MG63 (cell line): ENCODE measurements around the gene UBFD1. TPM values are rescaled to one million over a fixed set of nuclear protein-coding genes. Genes with fewer than 3 reads are reported as not detected.
"Not testable (repeated sequence)": the region's sequence is repeated elsewhere in the genome, so short reads cannot be mapped to it uniquely, and the experiment has no call there.

Source experiments
- DNase-seq: peaks from one replicate; pipeline ENCODE4 v3.0.0-alpha.2; 2020
- H3K27me3 ChIP-seq: fragments of 250-450 bp; sonication (Bioruptor Pico); 2 replicates; pipeline ENCODE4 v1.5.1; 2020; ENCODE audit warnings: mild to moderate bottlenecking, moderate library complexity
- H3K36me3 ChIP-seq: fragments of 250-450 bp; sonication (Bioruptor Pico); 2 replicates; pipeline ENCODE4 v1.5.1; 2020; ENCODE audit warnings: mild to moderate bottlenecking, moderate library complexity
- H3K4me3 ChIP-seq: fragments of 250-450 bp; sonication (Bioruptor Pico); 2 replicates; pipeline ENCODE4 v1.5.1; 2020; ENCODE audit warnings: mild to moderate bottlenecking, moderate library complexity
- H3K9me3 ChIP-seq: fragments of 250-450 bp; sonication (Bioruptor Pico); 2 replicates; pipeline ENCODE4 v1.5.1; 2020; ENCODE audit warnings: mild to moderate bottlenecking, moderate library complexity
- total RNA-seq: library from RNA; depleted of rRNA; stranded (reverse); fragments of >200 nt; shearing (Covaris generic); gene quantifications from 2 replicates; pipeline ENCODE4 v1.2.3, GENCODE V29; 2014; ENCODE audit warnings: low replicate concordance

Gene UBFD1
- total RNA-seq, 1 experiment from 2014 or later: 59.3 TPM

DNA sequence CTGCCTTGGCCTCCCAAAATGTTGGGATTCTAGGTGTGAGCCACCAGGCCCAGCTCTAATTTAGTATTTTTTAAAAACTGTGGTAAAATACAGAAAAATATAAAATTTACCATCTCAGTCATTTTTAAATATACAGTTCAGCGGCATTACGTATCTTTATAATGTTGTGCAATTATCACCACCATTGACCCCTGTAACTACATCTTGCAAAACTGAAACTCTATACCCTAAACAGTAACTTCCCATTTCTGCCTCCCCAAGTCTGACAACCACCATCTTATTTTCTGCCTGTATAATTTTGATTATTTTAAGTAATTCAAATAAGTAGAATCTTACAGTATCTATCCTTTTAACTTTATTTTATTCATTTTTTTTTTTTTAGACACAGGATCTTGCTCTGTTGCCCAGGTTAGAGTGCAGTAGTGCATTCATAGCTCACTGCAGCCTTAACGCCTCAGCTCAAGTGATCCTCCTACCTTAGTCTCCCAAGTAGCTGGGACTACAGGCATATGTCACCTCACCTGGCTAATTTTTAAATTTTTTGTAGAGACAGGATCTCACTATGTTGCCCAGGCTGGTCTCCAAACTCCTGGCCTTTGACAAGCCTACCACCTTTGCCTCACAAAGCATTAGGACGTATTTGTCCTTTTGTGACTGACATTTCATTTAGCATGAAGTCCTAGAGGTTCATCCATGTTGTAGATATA, 36.3 kb upstream of the UBFD1 start:
- Histone ChIP-seq H3K9me3 (no peaks in the 10 kb centered on the region), H3K36me3 (peaks cover 60% of the 10 kb centered on the region), H3K27me3 (no peaks in the 10 kb centered on the region), H3K4me3 (no peak overlapping the region)
- no peak for DNase-seq

DNA sequence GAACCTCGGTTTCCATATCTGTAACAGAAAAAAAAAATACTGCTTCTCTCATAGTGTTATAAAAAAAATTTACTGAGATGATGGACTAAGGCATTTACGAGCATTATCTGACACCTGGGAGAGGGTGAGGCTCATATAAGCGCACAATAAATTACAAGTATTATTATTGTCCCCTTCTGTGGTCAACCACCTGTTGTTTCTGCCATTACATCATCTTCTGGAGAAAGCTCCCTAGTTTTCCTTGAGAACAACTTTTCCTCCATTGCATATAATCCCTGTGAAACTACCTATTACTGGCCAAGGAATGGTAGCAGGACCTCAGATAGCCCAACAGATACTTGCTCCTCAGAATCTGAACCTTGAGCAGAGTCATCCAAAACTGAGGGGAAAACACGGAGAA, 35.6 kb upstream of the UBFD1 start:
- Histone ChIP-seq H3K9me3 (no peaks in the 10 kb centered on the region), H3K4me3 (no peak overlapping the region), H3K36me3 (peaks cover 64% of the 10 kb centered on the region), H3K27me3 (no peaks in the 10 kb centered on the region)
- DNase-seq: no peak

DNA sequence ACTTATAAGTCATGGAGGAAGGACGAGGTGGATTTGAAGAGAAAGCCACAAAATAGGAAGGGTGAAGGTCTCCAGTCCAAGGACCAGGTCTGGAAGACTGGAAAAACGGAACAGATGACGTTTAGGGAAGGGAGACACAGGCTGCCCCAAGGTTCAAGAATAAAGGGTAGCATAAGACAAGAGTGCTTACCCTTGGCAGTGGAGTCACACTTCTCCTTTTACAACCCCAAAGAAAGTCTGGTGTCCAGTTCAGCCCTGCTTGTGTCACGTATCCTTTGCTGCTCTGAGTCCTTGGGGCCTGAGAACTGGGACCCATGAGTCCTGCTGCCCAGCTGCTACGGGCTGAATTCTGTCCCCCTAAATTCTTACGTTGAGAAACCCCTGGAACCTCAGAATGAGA, 34.2 kb upstream of the UBFD1 start:
- H3K4me3 ChIP-seq: no peak overlapping the region
- no peak for DNase-seq
- no peaks in the 10 kb centered on the region for H3K9me3 ChIP-seq
- peaks cover 70% of the 10 kb centered on the region for H3K36me3 ChIP-seq
- H3K27me3 ChIP-seq: no peaks in the 10 kb centered on the region

DNA sequence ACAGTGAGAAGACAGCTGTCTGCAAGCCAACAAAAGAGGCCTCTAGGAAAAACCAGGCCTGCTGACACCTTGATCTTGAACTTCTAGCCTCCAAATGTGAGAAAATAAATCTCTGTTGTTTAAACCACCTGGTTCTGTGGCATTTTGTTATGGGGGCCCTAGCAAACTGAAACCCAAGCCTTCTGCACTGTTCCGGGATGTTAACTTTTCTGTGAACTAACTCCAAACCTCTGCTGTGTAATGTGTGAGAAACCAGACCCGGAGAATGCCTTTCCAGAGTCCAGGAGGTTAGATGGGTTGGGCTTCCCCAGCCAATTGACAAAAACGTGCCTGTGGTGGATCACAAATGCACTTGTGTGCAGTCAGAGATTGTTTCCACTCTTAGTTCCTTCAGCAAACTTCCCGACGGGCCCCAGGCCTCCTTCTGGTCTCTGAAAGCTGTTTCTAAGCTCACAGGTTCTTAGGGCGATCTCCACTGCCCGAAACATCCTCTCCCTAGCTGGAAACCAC, 33.6 kb upstream of the UBFD1 start:
- no peak for DNase-seq
- Histone ChIP-seq H3K27me3 (no peaks in the 10 kb centered on the region), H3K36me3 (peaks cover 72% of the 10 kb centered on the region), H3K4me3 (no peak overlapping the region), H3K9me3 (no peaks in the 10 kb centered on the region)

DNA sequence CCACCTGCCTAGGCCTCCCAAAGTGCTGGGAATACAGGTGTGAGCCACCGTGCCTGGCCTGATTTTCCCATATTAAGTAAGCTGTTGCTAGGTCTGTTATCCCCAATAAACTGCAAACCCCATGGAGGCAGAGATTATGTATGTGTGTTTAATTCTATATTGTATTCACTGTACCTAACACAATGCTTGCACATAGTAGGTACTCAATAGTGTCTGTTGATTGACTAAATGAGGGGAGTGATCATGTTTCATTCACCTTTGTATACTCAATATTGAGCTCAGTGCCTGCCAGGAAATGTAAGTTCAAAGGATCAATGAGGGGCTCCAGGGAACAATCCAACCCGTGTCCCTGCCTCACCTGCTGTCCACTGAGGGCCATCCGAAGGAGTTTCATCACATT, 32.6 kb upstream of the UBFD1 start:
- H3K27me3 ChIP-seq: no peaks in the 10 kb centered on the region
- no peak for DNase-seq
- no peaks in the 10 kb centered on the region for H3K9me3 ChIP-seq
- H3K4me3 ChIP-seq: no peak overlapping the region
- peaks cover 73% of the 10 kb centered on the region for H3K36me3 ChIP-seq

DNA sequence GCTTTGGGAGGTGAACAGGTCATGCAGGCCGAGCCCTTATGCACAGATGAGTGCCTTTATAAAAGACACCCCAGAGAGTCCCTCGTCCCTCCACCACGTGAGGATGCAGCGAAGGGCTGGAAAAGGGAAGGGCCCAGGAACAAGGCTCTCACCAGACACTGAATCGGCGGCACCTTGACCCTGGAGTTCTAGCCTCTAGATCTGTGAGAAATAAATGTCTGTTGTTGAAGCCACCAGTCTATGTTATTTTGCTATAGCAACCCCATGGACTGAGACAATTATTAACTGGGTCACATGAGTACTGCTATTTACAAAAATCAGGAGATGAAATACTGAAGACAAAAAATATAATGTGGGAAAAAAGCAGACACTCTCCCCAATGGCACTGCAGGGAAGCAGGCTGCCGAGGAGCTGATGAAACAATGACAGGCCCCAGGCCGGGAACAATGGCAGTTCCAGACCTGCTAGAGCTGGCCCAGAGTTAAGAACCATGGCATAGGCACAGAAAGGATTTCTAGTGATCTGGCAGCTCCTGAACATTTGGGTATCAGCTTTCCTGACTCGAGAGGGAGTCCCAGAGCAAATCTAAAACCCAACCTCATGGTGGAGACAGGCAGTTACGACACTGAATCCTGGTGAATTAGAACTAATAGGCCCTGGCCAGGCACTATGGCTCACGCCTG, 29.4 kb upstream of the UBFD1 start:
- Histone ChIP-seq H3K36me3 (peaks cover 76% of the 10 kb centered on the region), H3K4me3 (no peak overlapping the region)

DNA sequence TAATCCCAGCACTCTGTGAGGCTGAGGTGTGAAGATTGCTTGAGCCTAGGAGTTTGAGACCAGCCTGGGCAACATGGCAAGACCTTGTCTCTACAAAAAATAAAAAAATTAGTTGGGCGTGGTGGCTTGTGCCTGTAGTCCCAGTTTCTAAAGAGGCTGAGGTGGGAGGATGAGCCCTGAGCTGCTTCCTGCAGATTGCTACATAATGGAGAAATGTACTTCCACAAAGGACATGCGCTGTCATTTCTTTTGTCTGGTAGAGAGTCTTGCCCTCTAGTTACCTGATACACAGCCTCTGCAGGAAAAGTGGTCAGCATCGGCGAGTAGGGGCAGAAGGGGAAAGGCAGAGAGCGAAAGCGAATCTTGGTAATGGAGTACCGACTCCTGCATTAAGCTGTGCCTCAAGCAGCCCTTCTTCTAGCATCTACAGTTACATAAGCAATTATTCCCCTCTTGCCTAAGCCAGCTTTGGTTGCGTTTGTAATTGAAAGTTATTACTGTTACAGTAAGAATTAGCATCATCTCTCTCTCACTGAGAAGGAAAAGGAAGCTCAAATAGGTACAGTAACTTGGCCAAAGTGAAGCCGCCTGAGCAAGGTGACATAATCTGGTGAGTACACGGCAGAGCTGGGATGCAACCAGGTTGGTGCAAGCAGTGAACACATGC, 28.8 kb upstream of the UBFD1 start:
- H3K9me3 ChIP-seq: no peaks in the 10 kb centered on the region
- H3K36me3 ChIP-seq: peaks cover 76% of the 10 kb centered on the region
- no peak for DNase-seq
- H3K4me3 ChIP-seq: no peak overlapping the region
- no peaks in the 10 kb centered on the region for H3K27me3 ChIP-seq

More for the DNA sequence above, 29.4 kb upstream of the UBFD1 start:
- Histone ChIP-seq H3K9me3 (no peaks in the 10 kb centered on the region), H3K27me3 (no peaks in the 10 kb centered on the region)
- no peak for DNase-seq

DNA sequence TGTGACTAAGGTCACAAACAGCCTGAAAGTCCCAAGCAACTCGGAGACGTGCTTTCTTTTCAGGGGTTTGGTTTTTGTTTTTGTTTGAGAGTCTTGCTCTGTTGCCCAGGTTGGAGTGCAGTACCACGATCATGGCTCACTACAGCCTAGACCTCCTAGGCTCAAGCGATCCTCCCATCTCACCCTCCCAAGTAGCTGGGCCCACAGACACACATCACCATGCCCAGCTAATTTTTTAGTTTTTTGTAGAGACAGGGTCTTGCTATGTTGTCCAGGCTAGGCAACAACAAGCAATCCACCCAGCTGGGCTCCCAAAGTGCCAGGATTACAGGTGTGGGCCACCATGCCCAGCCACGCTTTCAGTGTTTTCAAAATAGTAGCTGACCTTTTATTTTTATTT, 27.5 kb upstream of the UBFD1 start:
- H3K4me3 ChIP-seq: no peak overlapping the region
- peaks cover 78% of the 10 kb centered on the region for H3K36me3 ChIP-seq
- H3K27me3 ChIP-seq: no peaks in the 10 kb centered on the region
- no peaks in the 10 kb centered on the region for H3K9me3 ChIP-seq
- DNase-seq: no peak

DNA sequence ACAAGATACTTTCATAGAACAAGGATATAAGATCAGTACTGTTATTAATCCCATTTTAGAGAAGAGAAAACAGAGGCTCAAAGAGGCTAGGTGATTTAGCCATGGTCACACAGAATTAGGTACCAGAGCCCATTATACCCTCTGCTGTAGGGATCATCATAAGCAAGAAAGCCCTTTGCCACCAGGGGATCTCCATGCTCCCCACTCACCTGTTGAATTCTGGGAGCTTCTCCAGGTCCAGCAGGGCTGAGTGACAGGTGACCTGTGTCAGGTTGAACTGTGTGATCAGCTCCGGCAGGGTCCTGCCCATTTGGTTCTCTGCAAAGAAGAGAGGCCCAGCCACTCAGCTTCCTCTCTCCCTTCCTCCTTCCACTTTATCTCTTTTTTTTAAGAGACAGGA, 25.1 kb upstream of the UBFD1 start:
- Histone ChIP-seq H3K36me3 (peaks cover 85% of the 10 kb centered on the region), H3K9me3 (no peaks in the 10 kb centered on the region), H3K27me3 (no peaks in the 10 kb centered on the region), H3K4me3 (no peak overlapping the region)
- no peak for DNase-seq

DNA sequence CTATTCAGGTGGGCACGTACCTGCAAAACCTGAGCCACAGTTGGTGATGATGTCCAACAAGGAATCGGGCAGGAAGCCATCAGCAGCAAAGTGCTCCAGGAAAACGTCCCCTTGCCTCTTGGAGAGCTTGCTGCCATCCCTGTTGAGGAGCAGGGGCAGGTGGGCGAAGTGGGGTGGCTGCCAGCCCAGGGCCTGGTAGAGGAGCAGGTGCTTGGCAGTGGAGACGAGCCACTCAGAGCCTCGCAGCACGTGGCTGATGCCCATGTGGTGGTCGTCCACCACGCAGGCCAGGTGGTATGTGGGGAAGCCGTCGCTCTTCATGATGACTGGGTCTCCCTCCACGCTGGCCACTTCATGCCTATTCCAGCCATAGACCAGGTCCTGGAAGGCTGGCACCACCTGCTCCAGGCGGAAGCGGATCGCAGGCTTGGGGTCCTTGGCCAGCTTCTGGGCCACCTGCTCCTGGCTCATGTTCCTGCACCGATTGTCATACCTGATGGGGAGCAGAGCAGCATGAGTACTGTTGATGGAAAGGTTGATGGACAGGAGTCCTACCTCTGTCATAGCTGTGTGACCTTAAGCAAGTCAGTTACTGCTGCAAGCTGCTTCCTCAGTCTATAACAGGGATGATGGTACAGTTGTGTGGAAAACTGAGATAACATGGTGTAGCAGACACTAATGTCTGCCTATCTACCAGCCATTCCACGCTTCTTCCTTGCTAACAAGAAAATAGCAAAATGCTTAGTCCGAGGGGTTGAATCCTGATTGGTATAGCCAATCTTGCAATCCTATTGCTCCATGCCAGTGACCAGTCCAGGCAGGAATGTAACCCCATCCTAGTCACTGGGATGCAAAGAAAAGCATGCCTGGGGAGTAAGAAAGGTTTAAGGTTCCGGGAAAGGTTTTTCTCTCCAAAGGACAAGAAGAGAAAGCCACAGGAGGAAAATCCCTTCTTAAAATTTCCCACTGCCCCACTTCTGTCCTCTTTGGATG, 22.4 kb upstream of the UBFD1 start:
- H3K36me3 ChIP-seq: peaks cover 83% of the 10 kb centered on the region
- H3K4me3 ChIP-seq: no peak overlapping the region
- no peak for DNase-seq
- H3K27me3 ChIP-seq: no peaks in the 10 kb centered on the region
- no peaks in the 10 kb centered on the region for H3K9me3 ChIP-seq

DNA sequence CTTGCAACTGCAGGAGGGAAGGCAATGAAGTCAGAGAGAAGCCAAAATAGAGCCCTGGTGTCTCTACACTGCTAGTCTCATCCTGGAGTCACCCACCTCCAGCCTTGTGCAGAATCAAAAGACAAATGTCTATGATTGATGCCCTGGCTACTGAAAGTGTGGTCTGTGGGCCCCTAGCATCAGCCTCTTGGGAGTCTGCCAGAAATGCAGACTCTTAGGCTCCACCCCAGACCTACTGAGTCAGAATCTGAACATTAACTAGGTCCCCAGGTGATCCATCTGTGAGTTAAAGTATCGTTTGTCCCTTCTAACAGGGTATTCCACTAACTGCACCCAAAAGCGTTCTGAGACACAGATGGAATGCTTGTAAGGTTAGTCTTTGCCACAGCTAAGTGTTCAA, 21.6 kb upstream of the UBFD1 start:
- peaks cover 86% of the 10 kb centered on the region for H3K36me3 ChIP-seq
- no peak overlapping the region for H3K4me3 ChIP-seq
- H3K9me3 ChIP-seq: no peaks in the 10 kb centered on the region
- no peaks in the 10 kb centered on the region for H3K27me3 ChIP-seq
- no peak for DNase-seq

DNA sequence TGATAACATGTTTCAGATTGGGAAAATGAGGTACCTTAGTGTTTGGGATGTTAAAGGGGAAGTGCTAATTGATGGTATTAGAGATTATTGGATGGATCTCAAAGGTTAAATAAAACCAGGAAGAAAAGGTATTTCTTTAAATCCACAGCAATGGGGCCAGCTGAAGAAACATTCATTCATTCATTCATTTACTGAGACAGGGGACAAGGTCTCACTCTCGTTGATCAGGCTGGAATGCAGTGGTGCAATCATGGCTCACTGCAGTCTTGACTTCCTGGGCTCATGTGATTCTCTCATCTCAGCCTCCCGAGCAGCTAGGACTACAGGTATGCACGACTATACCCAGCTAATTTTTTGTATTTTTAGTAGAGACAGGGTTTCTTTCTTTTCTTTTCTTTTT, 20.1 kb upstream of the UBFD1 start:
- H3K9me3 ChIP-seq: no peaks in the 10 kb centered on the region
- H3K36me3 ChIP-seq: peaks cover 82% of the 10 kb centered on the region
- H3K4me3 ChIP-seq: no peak overlapping the region
- no peak for DNase-seq
- no peaks in the 10 kb centered on the region for H3K27me3 ChIP-seq

DNA sequence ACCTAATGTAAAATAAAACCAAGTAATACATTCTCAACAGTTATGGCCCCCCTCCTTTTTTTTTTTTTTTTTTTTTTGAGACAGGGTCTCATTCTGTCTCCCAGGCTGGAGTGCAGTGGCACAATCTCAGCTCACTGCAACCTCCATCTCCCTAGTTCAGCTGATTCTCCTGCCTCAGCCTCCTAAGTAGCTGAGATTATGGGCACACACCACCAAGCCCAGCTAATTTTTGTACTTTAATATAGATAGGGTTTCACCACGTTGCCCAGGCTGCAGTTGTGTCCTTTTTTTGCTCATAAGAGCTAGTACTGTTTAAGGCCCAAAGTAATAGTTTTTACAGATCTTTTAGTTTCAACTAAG, 18.6 kb upstream of the UBFD1 start:
- Histone ChIP-seq H3K9me3 (no peaks in the 10 kb centered on the region), H3K27me3 (no peaks in the 10 kb centered on the region), H3K36me3 (peaks cover 75% of the 10 kb centered on the region), H3K4me3 (no peak overlapping the region)
- no peak for DNase-seq

DNA sequence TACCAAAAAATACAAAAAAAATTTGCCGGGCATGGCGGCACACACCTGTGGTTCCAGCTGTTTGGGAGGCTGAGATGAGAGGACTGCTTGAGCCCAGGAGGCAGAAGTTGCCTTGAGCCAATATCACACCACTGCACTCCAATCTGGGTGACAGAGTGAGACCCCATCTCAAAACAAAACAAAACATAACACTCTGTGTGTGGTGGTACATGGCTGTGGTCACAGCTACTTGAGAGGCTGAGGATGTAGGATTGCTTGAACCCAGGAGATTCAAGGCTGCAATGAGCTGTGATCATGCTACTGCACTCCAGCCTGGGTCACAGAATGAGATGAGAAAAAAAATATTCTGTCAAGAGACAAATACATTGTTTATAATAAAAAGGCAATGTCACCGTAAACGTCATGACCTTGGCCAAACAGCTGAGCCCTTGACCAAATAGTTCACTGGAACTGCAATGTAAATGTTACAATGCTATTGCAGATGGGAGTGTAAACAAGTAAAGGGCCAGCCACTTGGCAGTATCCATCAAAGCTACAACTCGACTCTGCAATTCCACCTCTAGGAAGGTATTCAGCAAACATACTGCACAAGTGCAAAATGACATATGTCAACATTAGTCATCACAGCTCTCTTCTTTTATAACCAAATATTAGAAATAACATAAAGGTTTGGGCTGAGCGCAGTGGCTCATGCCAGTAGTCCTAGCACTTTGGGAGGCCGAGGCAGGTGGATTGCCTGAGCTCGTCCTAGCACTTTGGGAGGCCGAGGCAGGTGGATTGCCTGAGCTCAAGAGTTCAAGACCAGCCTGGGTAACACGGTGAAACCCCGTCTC, 17.3 kb upstream of the UBFD1 start:
- Histone ChIP-seq H3K9me3 (no peaks in the 10 kb centered on the region), H3K36me3 (peaks cover 72% of the 10 kb centered on the region), H3K4me3 (no peak overlapping the region), H3K27me3 (no peaks in the 10 kb centered on the region)
- no peak for DNase-seq

DNA sequence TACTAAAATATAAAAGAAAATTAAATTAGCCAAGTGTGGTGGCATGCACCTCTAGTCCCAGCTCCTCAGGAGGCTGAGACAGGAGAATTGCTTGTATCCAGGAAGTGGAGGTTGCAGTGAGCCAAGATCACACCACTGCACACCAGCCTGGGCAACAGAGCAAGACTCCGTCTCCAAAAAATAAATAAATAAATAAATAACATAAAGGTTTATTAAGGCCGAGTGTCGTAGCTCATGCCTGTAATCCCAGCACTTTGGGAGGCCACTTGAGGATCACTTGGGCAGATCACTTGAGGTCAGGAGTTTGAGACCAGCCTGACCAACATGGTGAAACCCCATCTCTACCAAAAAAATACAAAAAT, 16.7 kb upstream of the UBFD1 start:
- H3K4me3 ChIP-seq, H3K9me3 ChIP-seq, H3K27me3 ChIP-seq, DNase-seq: not testable (repeated sequence)
- peaks cover 73% of the 10 kb centered on the region for H3K36me3 ChIP-seq

DNA sequence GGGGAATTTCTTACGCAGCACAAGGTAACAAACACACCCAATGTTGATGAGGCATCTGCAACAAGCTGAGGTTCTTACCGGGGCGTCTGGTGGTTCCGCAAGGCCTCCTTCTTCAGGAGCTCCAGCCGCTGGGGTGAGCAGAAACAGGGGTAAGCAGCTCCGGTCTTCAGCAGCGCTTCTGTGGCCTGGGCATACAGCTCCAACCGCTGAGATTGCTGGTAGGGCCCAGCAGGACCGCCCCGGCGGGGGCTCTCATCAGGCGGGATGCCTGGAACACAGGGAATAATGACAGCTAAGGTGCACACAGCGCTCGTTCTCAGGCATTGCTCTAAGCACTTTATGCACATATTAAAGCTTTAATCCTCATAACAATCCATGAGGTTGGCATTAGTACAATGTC, 13.1 kb upstream of the UBFD1 start:
- no peaks in the 10 kb centered on the region for H3K9me3 ChIP-seq
- no peak for DNase-seq
- peaks cover 79% of the 10 kb centered on the region for H3K36me3 ChIP-seq
- no peak overlapping the region for H3K4me3 ChIP-seq
- no peaks in the 10 kb centered on the region for H3K27me3 ChIP-seq
